CD14-positive monocyte (primary cell): ENCODE results near the gene MKLN1. TPM values are rescaled to one million over a fixed set of nuclear protein-coding genes. Genes with fewer than 3 reads are reported as not detected.

ENCODE experiments used
- DNase-seq, 3 donors: peaks; one replicate each; pipeline ENCODE4 v3.0.0-alpha.2; 2011 to 2022
- H2AFZ ChIP-seq: 2 replicates; pipeline ENCODE4 v1.6.0; 2012; ENCODE audit warnings: mild to moderate bottlenecking, low read depth, low read length, inconsistent platforms; ENCODE audit not compliant: insufficient read depth, poor library complexity, severe bottlenecking
- H3K27ac ChIP-seq, 2 donors: 1 replicate in 1 of 2; 2 replicates in 1 of 2; pipeline ENCODE4 v1.5.1; 2012 to 2013; ENCODE audit warnings: low read length in 2 of 2, control low read depth in 1 of 2, inconsistent platforms in 1 of 2, low read depth in 1 of 2, mild to moderate bottlenecking in 1 of 2
- H3K27me3 ChIP-seq, 2 donors: one replicate each; pipeline versions ENCODE4 v1.6.0 to v1.6.1; 2011 to 2013; ENCODE audit warnings: low read length in 2 of 2; ENCODE audit not compliant: control insufficient read depth in 2 of 2, insufficient read depth in 2 of 2
- H3K36me3 ChIP-seq, 2 donors: replicated peaks in 1 of 2; 1 replicate in 1 of 2; 2 replicates in 1 of 2; pipeline versions ENCODE4 v1.5.1 to v1.6.1; 2012 to 2013; ENCODE audit warnings: low read length in 2 of 2, control low read depth in 1 of 2, inconsistent platforms in 1 of 2, mild to moderate bottlenecking in 1 of 2; ENCODE audit not compliant: insufficient read depth in 2 of 2, control insufficient read depth in 1 of 2
- H3K4me1 ChIP-seq, 2 donors: 1 replicate in 1 of 2; 2 replicates in 1 of 2; pipeline versions ENCODE4 v1.5.1 to v1.6.1; 2012 to 2013; ENCODE audit warnings: low read length in 2 of 2, control low read depth in 1 of 2, inconsistent platforms in 1 of 2, mild to moderate bottlenecking in 1 of 2, moderate library complexity in 1 of 2; ENCODE audit not compliant: insufficient read depth in 2 of 2, control insufficient read depth in 1 of 2
- H3K4me2 ChIP-seq: replicated peaks from 2 replicates; pipeline ENCODE3; 2012; ENCODE audit warnings: low read length, moderate library complexity, mild to moderate bottlenecking; ENCODE audit not compliant: poor library complexity, severe bottlenecking; ENCODE audit errors: extremely low read depth
- H3K4me3 ChIP-seq, 3 experiments: fragments of 200-600 bp in 1 of 3; sonication (generic) in 1 of 3; replicated peaks in 1 of 3; 1 replicate in 2 of 3; 2 replicates in 1 of 3; pipeline ENCODE4 v1.5.1; 2011 to 2013; ENCODE audit warnings: low read length in 3 of 3, mild to moderate bottlenecking in 3 of 3, control low read depth in 2 of 3, low read depth in 2 of 3, inconsistent platforms in 1 of 3, moderate library complexity in 1 of 3
- H3K79me2 ChIP-seq: 2 replicates; pipeline ENCODE4 v1.6.0; 2012; ENCODE audit warnings: mild to moderate bottlenecking, control low read depth, inconsistent platforms, low read length, moderate library complexity; ENCODE audit not compliant: insufficient read depth
- H3K9ac ChIP-seq: 2 replicates; pipeline ENCODE4 v1.6.0; 2017; ENCODE audit warnings: low read length, mild to moderate bottlenecking; ENCODE audit not compliant: insufficient read depth, poor library complexity, severe bottlenecking
- H3K9me3 ChIP-seq, 2 donors: replicated peaks in 1 of 2; 1 replicate in 1 of 2; 2 replicates in 1 of 2; pipeline versions ENCODE4 v1.5.1 to v1.6.1; 2012 to 2013; ENCODE audit warnings: low read length in 2 of 2, control low read depth in 1 of 2; ENCODE audit not compliant: control insufficient read depth in 1 of 2, insufficient read depth in 1 of 2
- H4K20me1 ChIP-seq: 2 replicates; pipeline ENCODE4 v1.6.0; 2012; ENCODE audit warnings: mild to moderate bottlenecking, low read length, control low read depth, moderate library complexity; ENCODE audit not compliant: insufficient read depth
- H3K27ac Mint-ChIP-seq, 7 donors: one replicate each; pipeline ENCODE4 v1.8.0; 2020; ENCODE audit warnings: mild to moderate bottlenecking in 7 of 7, mixed read lengths in 7 of 7, moderate library complexity in 6 of 7, inconsistent platforms in 2 of 7
- H3K27me3 Mint-ChIP-seq, 3 donors: one replicate each; pipeline ENCODE4 v1.8.0; 2021 to 2022; ENCODE audit warnings: low read depth in 3 of 3, mild to moderate bottlenecking in 3 of 3, mixed read lengths in 3 of 3, moderate library complexity in 3 of 3, inconsistent platforms in 1 of 3
- H3K36me3 Mint-ChIP-seq, 2 donors: one replicate each; pipeline ENCODE4 v1.8.0; 2020; ENCODE audit warnings: mixed read lengths in 2 of 2, inconsistent platforms in 1 of 2, mild to moderate bottlenecking in 1 of 2
- H3K4me1 Mint-ChIP-seq: one replicate; pipeline ENCODE4 v1.8.0; 2020; ENCODE audit warnings: mild to moderate bottlenecking, mixed read lengths
- H3K4me3 Mint-ChIP-seq, 2 donors: one replicate each; pipeline ENCODE4 v1.8.0; 2020; ENCODE audit warnings: mild to moderate bottlenecking in 2 of 2, mixed read lengths in 2 of 2, moderate library complexity in 1 of 2
- H3K9me3 Mint-ChIP-seq, 7 donors: one replicate each; pipeline ENCODE4 v1.8.0; 2020 to 2022; ENCODE audit warnings: mixed read lengths in 7 of 7, mild to moderate bottlenecking in 6 of 7, moderate library complexity in 6 of 7, inconsistent platforms in 2 of 7
- WGBS: methylation state at CpG from one replicate; pipeline ENCODE4 v1.1.5; 2013; ENCODE audit warnings: missing lambda C conversion rate; ENCODE audit not compliant: insufficient coverage; 5-methylcytosine and 5-hydroxymethylcytosine counted together
- intact Hi-C, 2 donors: fragments of 100-400 bp; cut with micrococcal nuclease; formaldehyde crosslinking; loops; one replicate each; pipeline versions ENCODE4 v1.15.0 to v1.15.1; 2023
- polyA plus RNA-seq, 3 donors: library from polyadenylated mRNA; depleted of rRNA in 1 of 3; unstranded in 2 of 3; stranded (reverse) in 1 of 3; fragments of 300-500 nt in 2 of 3; fragments of >200 nt in 1 of 3; fragmentation: Illumina TruSeq in 2 of 3; gene quantifications; 1 replicate in 2 of 3; 2 replicates in 1 of 3; pipeline ENCODE4 v1.2.3, GENCODE V29; 2012 to 2021
- TF ChIP-seq, protein P1 (sequence below): fragments of 200-600 bp; IDR thresholded peaks from one replicate; pipeline ENCODE4 v1.8.0; 2022; ENCODE audit warnings: antibody characterized with exemption, mild to moderate bottlenecking

Gene MKLN1
- polyA plus RNA-seq, 3 donors: 12.2 to 18.5 (median 17.2) TPM

DNA sequence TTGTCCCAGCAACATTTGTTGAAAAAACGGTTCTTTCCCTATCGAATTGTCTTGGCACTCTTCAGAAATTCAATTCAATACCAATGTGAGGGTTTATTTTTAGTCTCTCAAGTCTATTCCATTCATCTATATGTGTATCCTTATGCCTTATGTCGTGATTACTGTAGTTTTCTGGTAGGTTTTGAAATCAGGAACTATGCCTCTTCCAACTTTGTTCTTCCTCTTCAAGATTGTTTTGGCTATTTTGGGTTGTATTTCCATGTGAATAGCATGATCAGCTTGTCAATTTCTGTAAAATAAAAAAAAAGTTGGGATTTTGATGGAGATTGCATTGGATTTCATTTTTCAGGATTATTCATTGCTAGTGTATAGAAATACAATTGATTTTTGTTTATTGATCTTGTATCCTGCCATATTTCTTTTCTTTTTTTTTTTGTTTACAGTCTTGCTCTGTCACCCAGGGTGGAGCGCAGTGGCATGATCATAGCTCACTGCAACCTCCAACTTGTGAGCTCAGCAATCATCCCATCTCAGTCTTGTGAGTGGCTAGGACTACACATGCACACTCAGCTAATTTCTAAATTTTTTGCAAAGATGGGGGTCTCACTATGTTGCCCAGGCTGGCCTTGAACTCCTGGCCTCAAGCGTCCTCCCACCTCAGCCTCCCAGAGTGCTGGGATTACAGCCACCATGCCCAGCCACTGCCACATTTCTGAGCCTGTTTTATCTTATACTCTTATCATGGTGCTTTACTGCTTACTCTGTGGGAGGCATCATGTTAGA lies 46.2 kb upstream of the MKLN1 start:
- no peaks in the 10 kb centered on the region for H3K36me3 Mint-ChIP-seq
- H3K79me2 ChIP-seq: no peaks in the 10 kb centered on the region
- peak overlapping the region in 4 of 7 donors; percentile 21 to 56 (median 36) for H3K27ac Mint-ChIP-seq
- H3K4me1 ChIP-seq: peaks cover 2 to 12% of the 10 kb centered on the region in 2 donors
- H4K20me1 ChIP-seq: no peaks in the 10 kb centered on the region
- no peak overlapping the region for H3K4me3 ChIP-seq
- H3K9me3 Mint-ChIP-seq: peaks cover 0 to 5% (median 0%) of the 10 kb centered on the region in 7 donors
- peak in 1 of 3 donors; percentile 38 for DNase-seq
- peaks cover 0 to 3% (median 1%) of the 10 kb centered on the region in 3 donors for H3K27me3 Mint-ChIP-seq
- H2AFZ ChIP-seq: no peak overlapping the region
- WGBS: 100% methylated on average over 1 of the region's 5 CpGs
- no peaks in the 10 kb centered on the region for H3K9me3 ChIP-seq
- H3K27ac ChIP-seq: no peak overlapping the region
- intact Hi-C loops: loop anchor here in 1 of 2 donors (10.0 kb wide), 1 partner anchor 57 kb away; no protein-coding TSS in a partner anchor
- H3K27me3 ChIP-seq: no peaks in the 10 kb centered on the region
- no peaks in the 10 kb centered on the region for H3K36me3 ChIP-seq
- TF ChIP-seq, protein P1, sequence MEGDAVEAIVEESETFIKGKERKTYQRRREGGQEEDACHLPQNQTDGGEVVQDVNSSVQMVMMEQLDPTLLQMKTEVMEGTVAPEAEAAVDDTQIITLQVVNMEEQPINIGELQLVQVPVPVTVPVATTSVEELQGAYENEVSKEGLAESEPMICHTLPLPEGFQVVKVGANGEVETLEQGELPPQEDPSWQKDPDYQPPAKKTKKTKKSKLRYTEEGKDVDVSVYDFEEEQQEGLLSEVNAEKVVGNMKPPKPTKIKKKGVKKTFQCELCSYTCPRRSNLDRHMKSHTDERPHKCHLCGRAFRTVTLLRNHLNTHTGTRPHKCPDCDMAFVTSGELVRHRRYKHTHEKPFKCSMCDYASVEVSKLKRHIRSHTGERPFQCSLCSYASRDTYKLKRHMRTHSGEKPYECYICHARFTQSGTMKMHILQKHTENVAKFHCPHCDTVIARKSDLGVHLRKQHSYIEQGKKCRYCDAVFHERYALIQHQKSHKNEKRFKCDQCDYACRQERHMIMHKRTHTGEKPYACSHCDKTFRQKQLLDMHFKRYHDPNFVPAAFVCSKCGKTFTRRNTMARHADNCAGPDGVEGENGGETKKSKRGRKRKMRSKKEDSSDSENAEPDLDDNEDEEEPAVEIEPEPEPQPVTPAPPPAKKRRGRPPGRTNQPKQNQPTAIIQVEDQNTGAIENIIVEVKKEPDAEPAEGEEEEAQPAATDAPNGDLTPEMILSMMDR: no peak
- no peak overlapping the region for H3K9ac ChIP-seq
- H3K4me2 ChIP-seq: peak overlapping the region; percentile 2
- H3K4me1 Mint-ChIP-seq: peaks cover 13% of the 10 kb centered on the region
- H3K4me3 Mint-ChIP-seq: peak overlapping the region in 1 of 2 donors; percentile 39

DNA sequence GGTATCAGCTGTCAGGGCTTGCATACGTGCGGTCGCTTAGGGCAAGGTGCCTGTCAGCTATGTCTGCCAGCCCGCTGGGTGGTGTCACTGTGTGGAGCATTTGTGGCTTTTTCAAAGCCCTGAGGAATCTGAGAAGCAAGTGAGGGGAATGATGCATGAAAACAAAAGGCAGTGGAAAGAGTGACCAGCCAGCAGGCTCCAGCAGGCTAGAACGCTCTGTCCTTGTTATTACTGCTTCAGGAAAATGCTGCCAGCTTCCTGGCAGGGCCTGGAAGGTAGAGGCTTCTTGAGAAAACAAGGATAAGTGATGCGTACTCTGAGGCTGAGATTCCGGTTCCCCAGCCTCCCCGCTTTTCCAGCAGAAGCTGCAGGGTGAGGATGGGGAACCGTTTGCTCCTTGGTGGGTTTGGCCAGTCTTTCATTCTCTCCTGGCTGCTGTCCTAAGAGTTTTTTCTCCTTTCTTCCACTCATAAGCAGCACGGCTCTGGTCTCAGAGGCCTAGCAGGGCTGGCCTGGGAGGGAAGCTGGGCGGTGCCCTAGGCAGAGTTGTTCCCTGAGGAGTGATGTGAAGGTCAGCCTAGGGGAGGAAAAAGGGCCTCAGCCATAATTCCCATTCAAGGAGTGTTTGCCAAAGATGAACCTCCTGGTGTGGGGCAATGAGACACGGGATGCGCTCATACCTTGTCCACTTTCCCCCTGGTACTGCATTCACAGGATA lies 42.8 kb upstream of the MKLN1 start:
- peaks cover 8 to 14% (median 11%) of the 10 kb centered on the region in 7 donors for H3K9me3 Mint-ChIP-seq
- no peak overlapping the region for H3K9ac ChIP-seq
- peaks cover 6 to 14% of the 10 kb centered on the region in 2 donors for H3K9me3 ChIP-seq
- no peaks in the 10 kb centered on the region for H3K36me3 ChIP-seq
- H3K4me3 Mint-ChIP-seq: no peak overlapping the region
- H3K36me3 Mint-ChIP-seq: peaks cover 0 to 6% of the 10 kb centered on the region in 2 donors
- H3K79me2 ChIP-seq: no peaks in the 10 kb centered on the region
- DNase-seq: no peak
- peaks cover 2 to 12% of the 10 kb centered on the region in 2 donors for H3K4me1 ChIP-seq
- intact Hi-C loops: loop anchor here in 1 of 2 donors (10.0 kb wide), 1 partner anchor 60 kb away; no protein-coding TSS in a partner anchor
- no peak overlapping the region for H3K4me3 ChIP-seq
- no peak overlapping the region for H2AFZ ChIP-seq
- no peak overlapping the region for H3K27ac Mint-ChIP-seq
- WGBS: 83% methylated on average over 7 of the region's 13 CpGs
- H3K4me2 ChIP-seq: no peak overlapping the region
- H3K27me3 Mint-ChIP-seq: peaks cover 0 to 3% (median 3%) of the 10 kb centered on the region in 3 donors
- no peaks in the 10 kb centered on the region for H4K20me1 ChIP-seq
- H3K4me1 Mint-ChIP-seq: peaks cover 13% of the 10 kb centered on the region
- no peaks in the 10 kb centered on the region for H3K27me3 ChIP-seq
- H3K27ac ChIP-seq: no peak overlapping the region
- TF ChIP-seq, protein P1: no peak
